Measurements from ENCODE around the gene ZNF587. TPM values are rescaled to one million over a fixed set of nuclear protein-coding genes. Genes with fewer than 3 reads are reported as not detected.
A peak's percentile ranks its signal among the peaks of the same experiment; 100 is the strongest.

ZNF587 gene
- total and polyA plus RNA-seq, 2 of the 13 experiments (the other 11 are each of a cell fraction or from before 2014, with no cell fraction given): 8.7 to 17.5 TPM

- TF ChIP-seq AKNA (CRISPR knock-in tag; IDR thresholded peaks at IDR 0.05; ENCODE audit: borderline replicate concordance) (no peak), ZFP36 (IDR thresholded peaks at IDR 0.05; ENCODE audit: borderline replicate concordance, low read depth, low read length, partially characterized antibody) (no peak), ZNF737 (CRISPR knock-in tag; IDR thresholded peaks at IDR 0.05; ENCODE audit: borderline replicate concordance) (no peak), ZNF431 (CRISPR knock-in tag; IDR thresholded peaks at IDR 0.05; ENCODE audit: borderline replicate concordance, low read depth) (no peak), XBP1 (CRISPR knock-in tag; IDR thresholded peaks at IDR 0.05) (no peak), AGO2 (optimal IDR thresholded peaks at IDR 0.05; ENCODE audit: low read depth, low read length) (peak; percentile 70), ZNF607 (CRISPR knock-in tag; IDR thresholded peaks at IDR 0.05; ENCODE audit: borderline replicate concordance) (peak; percentile 15; the same call in 1 of the 2 replicates), MTERF4 (CRISPR knock-in tag; IDR thresholded peaks at IDR 0.05) (no peak), ZSCAN20 (CRISPR knock-in tag; IDR thresholded peaks at IDR 0.05; ENCODE audit: borderline replicate concordance) (0 out of 2 replicates have a peak, but pooled peaks have one; percentile 40), MXD4 (CRISPR knock-in tag; IDR thresholded peaks at IDR 0.05) (peak; percentile 70; the same call in 1 of the 2 replicates), GABPB1 (CRISPR knock-in tag; IDR thresholded peaks at IDR 0.05) (peak; percentile 93), XRCC5 (optimal IDR thresholded peaks at IDR 0.05; ENCODE audit: low read length) (peak; percentile 72), ISX (CRISPR knock-in tag; conservative IDR thresholded peaks at IDR 0.05) (no peak), ARID2 (CRISPR knock-in tag; IDR thresholded peaks at IDR 0.05; ENCODE audit: borderline replicate concordance) (no peak), ZNF280D (CRISPR knock-in tag; IDR thresholded peaks at IDR 0.05) (no peak), REL (CRISPR knock-in tag; conservative IDR thresholded peaks at IDR 0.05) (no peak), DMAP1 (CRISPR knock-in tag; IDR thresholded peaks at IDR 0.05) (peak; percentile 47; the same call in 1 of the 2 replicates), STAT5B (CRISPR knock-in tag; IDR thresholded peaks at IDR 0.05) (no peak)
- TF ChIP-seq, protein P1, sequence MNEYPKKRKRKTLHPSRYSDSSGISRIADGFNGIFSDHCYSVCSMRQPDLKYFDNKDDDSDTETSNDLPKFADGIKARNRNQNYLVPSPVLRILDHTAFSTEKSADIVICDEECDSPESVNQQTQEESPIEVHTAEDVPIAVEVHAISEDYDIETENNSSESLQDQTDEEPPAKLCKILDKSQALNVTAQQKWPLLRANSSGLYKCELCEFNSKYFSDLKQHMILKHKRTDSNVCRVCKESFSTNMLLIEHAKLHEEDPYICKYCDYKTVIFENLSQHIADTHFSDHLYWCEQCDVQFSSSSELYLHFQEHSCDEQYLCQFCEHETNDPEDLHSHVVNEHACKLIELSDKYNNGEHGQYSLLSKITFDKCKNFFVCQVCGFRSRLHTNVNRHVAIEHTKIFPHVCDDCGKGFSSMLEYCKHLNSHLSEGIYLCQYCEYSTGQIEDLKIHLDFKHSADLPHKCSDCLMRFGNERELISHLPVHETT (CRISPR knock-in tag; conservative IDR thresholded peaks at IDR 0.05): no peak; the same call in 1 of the 2 replicates
These were observed 35.0 kb upstream of the ZNF587 start, which contains the start of gene ZNF552 (continued) for GRCh38 chr19:57814505-57815246.
